DMS 273 treated with DMSO at 0.1 percent for 48 hours (cell line): ENCODE results near the gene ZBTB20.

Experiments used
- DNase-seq: peaks from one replicate; lab custom pipeline; 2025; lab: John Stamatoyannopoulos, UW

The ZBTB20 gene

DNA sequence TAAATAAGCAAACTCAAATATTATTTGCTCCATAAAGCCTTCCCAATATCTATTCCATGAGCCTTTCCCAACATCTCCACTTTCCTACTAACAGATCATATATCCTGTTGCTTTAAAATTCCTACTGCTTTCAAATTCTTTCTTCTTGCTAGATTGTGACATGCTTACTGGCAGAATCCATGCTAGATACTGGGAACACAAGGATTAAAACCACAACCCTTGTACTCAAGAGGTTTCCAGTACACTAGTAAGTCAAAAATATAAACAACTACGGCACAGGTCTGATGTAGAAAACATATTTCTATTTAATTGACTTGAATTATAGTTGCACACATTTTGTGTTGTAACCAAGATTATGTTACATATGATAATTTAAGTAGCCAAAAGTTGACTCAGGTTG lies 275.0 kb downstream of the ZBTB20 start:
- no peak for DNase-seq

DNA sequence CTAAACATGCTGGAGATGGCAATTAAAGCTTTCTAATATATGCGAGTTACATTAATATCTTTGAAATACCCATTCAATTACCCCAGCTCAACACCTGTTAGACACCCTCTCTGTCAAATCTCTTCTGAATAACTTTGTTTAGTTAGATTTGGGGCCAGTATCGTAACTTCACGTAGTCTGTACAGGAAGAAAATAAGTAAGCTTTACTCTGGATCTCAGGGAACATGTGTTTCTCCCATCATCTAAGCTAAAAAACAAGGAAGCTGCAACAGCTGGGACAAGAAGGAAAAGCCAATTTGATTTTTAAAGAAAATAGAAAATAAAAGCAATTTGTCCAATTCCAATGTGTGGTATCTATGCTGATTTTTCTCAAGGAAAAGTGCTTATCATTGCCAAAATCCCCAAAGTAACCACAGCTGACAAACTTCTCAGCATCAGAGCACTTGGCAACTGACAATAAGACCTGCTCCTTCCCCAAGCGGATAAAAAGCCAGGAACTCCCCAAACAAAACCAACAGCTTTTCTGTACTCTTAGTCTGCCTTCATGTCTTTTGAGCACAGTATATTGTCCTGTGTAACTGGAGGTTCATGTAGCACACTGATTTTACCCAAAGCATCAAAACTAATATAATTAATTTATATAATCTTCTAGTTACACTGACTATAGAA lies 279.1 kb downstream of the ZBTB20 start:
- DNase-seq = no peak

DNA sequence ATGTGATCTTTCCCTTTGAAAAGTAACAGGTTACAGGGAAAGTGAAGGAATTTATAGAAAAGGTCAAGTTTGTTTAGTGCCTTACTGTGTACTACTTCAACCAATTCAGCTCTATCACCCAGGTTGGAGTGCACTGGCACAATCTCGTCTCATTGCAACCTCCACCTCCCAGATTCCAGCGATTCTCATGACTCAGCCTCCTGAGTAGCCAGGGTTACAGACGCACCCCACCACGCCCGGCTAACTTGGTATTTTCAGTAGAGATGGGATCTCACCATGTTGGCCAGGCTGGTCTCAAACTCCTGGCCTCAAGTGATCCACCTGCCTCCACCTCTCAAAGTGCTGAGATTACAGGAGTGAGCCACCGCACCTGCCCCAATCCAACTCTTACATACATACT lies 279.7 kb downstream of the ZBTB20 start:
- no peak for DNase-seq

DNA sequence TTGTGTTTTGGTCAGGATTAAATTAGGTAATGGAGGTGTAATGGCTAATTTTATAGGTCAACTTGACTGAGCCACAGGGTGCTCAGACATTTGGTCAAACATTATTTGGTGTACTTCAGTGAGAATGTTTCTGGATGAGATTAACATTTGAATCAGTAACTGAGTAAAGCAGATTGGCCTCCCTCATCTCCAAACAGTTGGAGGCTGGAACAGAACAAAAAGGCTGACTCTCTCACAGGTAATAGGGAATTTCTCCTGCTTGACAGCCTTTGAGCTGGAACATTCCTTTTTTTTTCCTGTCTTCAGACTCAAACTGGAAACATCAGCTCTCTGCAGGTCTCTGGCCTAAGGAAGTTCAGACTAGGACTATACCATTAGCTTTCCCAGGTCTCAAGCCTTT lies 280.7 kb downstream of the ZBTB20 start:
- no peak for DNase-seq

DNA sequence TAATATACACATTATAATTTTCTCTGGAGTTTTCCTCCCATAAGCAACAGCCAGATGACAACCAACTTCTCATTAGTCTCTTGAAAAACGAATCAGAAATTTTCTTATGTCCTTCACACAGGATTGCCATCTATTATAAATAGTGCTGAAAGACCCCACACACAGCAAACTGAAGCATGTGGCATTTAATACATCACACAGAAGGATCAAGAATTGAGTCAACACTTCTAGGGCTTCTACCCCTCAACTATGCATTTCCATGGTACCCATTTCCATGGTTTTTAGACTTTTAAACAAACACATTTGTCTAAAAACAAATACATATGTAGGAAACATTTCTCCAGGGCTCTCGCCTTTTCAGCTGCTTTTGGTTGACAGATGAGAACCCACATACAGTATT lies 282.1 kb downstream of the ZBTB20 start:
- DNase-seq = no peak

DNA sequence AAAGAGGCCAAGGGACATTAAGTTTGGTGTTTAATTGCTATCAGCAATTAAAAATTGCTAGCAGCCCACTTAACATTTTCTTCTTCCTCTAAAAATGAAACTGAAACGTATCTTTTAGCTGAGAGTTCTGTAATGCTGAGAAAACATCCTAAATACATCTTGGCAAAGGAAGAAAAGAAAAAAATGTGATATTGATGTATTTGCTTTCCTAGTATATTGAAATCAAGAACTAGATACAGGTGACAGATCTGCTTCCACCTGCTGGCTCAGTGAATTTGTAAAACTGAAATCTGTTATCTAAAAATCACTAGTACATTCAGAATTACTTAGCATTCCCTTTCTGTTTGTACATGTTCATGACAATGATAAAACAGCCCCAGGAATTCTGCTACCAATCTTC lies 283.2 kb downstream of the ZBTB20 start:
- DNase-seq = no peak

DNA sequence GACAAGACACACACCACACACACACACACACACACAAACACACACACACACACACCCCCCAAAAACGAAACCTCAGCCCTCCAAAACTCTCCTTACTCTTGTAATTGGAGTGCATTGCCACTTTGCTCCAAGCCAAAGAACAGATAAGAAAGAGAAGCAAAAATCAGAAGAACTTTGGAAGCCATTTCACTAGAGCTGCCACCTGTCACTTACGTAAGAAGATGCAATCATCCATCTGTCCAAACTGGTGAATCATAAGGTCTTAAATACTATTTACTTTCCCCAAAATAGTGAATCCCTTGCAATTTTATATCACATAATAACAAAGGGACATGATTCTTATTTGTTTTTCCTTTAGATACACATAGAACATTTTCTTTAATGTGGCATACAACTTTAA lies 285.4 kb downstream of the ZBTB20 start:
- DNase-seq = peak; percentile 67

DNA sequence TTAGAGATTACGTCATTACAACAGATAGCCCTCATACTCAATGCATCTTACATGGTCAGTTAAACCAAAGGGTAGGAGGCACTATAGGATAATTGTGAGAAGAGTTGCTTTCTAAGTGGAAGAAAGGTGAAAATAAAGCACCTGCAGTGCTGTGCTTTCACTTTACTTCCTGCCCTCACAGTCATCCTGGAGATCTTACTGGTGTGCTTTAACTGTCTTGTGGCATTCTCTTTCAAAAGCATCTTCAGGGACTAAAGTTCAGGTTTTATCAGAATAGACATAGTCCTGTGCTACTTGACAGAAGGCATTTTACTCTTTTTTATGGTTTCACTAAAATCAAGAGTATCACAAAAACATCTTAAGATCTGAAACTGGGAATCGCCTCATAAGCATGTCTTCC lies 286.6 kb downstream of the ZBTB20 start:
- no peak for DNase-seq

DNA sequence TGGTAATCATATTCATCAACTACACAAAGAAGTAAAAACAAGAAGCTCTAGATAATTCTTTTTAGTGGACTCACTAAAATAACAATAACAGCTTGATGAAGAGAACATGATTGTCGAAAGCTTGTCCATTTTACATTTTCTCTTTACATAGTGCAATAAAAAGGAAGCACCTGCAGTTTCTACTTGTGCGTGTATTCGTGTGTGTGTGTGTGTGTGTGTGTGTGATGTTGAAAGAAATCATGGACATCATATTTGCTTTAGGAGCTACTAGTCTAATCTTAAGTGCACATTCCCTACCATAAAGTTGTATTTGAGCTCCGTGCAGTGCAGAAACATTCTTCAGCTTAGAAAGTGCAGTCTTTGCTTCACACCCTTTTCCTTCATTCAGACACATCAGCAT lies 288.8 kb downstream of the ZBTB20 start:
- no peak for DNase-seq

DNA sequence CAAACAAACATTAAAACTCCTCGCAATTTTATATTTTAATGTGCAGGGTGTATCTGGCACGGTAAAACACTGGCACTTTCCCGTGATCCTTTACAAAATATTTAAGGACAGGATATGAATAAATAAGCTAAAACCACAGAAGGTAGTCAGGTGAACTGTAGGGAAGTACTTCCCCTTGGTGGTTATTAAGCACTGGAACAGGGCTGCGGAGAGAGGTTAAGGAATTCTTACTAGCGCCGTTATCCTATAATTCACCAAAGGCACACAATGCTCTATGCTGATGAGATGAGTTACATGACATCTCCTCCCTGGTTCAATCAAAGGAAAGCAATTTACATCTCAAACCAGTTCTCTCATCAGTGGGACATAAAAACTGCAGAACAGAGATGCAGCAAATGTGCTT lies 289.8 kb downstream of the ZBTB20 start:
- DNase-seq = no peak

DNA sequence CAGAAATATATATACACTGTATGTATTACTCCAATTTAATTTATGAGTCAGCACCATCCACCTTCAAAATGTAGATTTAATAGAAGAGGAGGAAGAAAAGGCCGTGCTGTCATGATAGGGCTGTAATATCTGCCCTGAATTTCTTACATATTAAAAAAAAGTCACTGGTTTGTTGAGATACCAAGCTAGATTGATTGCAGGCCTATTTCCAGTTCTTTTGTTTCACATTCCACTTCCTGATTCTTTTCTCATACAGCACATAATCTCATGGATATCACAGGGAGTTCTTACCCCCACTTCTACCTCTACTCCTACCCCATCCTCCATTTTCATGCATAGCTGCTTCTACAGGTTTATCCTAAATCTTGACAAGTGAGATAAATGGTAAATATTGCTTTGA lies 290.3 kb downstream of the ZBTB20 start:
- no peak for DNase-seq

DNA sequence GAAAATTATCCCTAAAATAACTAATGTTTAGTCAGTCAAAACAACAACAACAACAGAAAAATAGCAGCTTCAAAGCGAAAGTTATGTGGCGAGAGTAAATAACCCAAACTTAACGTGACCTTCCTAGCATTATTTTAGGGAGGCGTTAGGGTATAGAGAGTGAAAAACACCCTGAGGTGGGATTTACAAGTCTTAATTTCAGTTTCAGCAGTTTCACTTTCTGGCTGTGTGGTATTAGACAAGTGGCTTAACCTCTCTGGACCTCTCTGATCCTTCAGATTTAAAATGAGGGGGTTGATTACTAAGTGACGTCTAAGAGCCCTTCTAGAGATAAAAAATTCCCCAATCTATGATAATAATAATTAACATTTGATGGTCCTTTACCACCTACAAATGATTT lies 291.2 kb downstream of the ZBTB20 start:
- DNase-seq = no peak

DNA sequence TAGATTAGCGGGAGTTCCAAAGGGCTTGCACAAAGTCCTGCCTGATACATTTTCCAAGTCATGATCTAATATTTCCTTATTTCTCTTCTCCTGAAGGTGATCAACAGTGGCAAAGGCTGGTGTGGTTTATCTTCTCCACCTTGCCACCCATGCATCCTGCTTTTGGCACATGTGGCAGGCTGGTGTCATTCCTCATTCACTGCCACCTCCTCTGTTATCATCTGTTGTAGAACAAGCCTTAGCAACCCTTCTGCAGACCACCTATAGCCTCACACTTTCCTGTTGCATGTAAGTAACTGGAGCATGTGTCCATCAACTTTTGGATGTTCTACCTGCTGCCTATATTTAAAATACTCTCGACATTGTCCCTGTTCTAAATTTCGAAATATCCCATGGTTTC lies 294.1 kb downstream of the ZBTB20 start:
- no peak for DNase-seq

DNA sequence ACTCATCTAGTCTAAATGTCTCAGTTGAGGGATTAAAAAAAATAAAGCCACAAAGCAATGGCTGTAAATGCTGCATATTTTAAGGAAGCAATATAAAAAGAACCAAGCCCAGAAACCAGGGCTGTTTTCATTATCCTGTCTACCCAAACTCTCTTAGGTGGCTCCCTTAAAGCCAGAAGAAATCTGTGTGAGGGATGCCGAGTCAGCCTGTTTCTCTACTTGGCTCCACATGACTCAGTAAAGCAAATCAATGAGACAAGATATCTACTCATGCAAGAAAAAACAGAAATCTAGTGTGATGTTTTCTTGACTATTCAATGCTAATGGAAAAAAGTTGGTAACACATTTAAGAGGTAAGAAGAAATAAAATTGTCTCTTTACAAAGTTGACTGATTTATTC lies 296.2 kb downstream of the ZBTB20 start:
- DNase-seq = no peak

DNA sequence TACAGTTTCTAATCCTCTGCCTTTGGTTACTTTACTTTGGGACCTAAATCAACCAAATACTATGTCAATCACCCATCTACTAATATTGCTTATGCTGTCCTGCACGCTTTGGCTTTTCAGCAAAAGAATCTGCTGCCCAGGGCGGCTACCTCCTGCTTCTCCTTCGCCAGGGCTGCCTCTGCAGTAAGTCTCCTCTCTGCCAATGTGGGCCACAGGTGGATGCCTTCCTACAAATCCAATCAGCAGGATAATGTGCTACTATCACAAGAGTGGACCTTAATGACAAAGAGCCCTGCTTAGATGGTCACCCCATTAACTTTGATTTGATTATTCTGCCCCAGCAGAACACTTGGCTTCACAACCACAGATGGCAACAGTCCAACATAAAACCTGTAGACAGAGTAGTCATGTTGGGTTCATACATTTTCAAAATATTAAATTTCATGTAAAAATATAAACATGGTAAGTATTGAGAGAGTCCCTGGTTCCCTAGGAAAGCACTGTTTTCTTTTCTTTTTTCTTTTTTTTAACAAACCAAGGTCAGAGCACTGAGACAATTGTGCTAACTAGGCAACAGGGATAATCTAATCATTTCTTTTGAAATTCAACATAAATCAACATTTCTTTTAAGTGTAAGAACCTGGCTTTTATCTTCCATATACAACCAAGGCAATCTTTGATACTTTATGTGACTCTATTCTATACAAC lies 298.3 kb downstream of the ZBTB20 start:
- DNase-seq = no peak

DNA sequence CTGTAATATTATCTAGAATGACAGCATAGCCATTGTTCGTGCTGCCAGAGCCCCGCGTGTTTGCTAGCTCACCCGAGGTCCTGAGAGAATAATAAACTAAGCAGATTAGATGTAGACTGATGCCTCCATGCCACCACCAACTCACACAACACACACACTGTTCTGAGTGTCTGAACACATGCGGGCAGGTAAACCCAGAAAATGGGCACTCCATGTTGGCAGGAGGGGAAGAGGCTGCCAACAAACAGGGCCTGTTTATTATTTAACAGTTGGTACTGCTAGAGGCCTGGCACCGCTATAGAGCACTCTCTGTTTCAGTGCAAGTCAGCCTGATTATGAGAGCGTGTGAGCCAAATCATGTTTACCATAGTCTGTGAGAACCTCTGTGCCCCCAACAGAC lies 299.0 kb downstream of the ZBTB20 start:
- DNase-seq = no peak

DNA sequence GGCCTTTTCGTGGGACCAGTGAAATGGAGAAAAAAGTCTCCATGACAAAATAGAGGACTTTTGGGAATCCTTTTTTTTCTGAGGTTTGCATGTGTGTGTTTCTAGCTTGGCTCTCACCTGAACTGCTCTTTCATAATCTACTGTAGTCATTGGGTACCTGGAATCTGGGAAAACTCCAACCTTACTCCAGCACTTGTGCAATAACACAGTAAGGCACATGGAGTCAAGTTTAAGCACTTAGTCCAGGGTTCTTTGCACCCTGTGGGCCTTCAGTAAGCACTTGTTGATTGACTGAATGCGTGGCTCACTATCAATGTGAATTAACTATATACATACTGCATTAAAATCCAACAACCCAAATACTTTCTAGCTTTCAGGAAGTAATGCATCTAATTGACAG lies 299.5 kb downstream of the ZBTB20 start:
- no peak for DNase-seq

DNA sequence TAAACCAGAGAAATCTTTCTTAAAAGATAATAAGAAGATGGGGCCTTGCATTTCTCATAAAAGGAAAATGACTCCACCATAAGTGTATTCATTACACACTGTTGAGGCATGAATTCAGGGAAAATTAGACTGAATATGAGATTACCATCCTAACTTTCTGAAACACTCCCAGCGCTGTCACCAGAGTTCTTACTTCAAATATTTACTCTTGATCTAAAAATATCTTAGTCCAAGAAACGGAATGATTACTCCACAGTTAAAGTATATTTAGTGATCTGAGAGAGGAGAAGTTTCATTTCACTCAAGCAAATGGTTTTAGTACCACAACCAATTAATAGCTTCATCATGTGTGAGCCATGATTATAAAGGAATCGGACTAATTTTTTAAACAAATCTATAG lies 300.3 kb downstream of the ZBTB20 start:
- DNase-seq = no peak

DNA sequence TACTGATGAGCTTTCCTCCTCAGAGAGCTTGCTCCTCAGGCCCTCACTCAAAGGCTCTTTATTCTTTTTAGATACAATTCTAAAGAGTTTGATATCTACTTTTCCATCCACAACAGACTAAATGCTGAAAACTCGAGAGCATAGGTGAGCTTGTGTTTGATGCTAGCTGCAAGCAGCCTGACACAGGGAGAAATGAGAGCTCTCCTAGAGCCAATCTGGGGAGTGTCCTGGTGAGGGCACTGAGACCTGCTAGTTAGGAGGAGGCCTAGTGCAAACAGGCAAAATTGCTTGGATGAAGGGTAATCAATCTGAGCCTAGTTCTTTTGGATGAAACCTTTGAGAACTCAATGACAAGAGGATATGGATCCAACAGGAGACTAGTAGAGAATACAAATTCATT lies 300.8 kb downstream of the ZBTB20 start:
- DNase-seq = no peak

DNA sequence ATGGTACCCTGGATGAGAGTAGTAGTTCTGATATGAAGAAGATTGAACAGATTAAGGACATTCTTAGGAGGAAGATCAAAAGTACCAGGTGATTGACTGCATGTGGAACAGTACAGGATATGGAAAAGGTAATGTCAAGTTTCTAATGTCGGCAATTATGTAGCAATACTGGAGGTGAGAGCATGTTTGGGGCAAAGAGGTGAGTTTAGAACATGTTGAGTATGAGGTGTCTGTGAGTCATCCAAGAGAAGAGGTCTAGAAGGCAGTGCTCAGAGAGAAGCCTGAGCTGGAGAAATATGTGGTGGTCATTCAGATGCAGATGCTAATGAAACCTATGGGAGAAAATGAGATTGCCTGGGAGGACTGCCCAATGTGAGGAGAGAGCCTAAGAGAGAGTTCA lies 305.6 kb downstream of the ZBTB20 start:
- DNase-seq = no peak

DNA sequence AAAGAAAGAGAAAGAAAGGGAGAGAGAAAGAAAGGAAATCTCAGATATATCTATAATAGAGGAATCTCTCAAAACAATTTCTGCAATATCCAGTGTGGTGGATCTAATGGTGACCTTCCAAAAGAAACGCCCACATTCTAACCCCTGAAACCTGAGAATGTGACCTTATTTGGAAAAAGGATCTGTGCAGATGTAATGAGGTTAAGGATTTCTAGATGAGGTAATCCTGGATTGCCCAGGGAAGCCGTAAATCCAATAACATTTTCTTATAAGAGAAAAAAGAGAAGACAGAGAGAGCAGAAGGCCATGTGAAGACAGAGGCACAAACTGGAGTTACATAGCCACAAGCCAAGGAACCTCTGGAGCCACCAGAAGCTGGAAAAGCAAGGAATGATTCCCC lies 307.6 kb downstream of the ZBTB20 start:
- DNase-seq = no peak

DNA sequence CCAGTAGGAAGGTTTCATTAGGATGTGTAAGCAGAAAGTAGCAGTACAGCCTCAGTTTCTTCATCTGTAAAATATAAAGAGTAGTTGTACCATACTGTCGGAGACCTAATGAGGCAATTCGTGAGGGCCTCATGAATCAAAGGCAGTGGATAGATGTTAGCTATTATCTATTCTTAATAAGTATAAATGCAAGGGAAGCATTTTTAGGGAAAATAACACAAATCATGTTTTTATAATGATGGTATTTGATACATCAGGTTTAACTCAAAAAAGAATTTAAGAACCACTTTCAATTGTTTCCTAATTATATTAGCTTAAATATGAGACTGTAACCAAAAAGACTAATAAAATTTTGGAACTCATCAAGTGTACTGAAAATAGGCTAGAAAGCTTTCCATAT lies 309.1 kb downstream of the ZBTB20 start:
- DNase-seq = no peak

DNA sequence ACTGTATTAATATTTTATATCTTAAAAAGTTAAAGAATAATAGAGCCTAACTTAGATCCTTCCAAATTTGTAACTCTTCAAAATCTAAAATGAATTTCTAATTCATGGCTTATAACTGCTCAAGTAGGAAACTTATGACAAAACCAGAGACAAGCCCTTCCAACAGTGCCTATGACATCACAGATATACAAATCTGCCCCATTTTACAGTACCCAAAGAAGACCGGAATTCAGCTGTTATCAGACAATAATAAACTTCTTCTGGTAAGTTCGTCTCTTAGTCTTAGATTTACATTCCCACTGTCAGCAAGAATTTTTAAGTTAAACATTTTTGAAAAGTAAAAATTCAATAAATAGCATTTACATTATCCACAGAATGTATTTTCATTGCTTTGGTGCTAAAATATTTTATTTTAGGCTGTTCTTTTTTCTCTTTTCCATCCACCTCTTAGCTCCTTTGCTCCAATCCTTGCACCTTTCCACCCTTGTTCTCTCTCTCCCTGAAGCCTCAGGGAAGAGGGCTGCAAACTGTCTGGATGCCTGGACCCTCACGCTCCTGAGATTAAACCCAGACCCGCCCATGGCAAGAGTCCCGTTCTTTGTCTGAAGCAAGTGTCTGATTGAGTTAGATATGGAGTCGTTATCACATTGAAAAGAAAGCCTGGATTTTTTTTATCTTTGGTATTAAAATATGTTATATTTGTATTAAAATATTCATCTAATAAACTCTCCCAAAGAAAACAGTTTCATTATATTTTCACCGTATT lies 312.7 kb downstream of the ZBTB20 start:
- DNase-seq = no peak
